Smooth muscle cell (in vitro differentiated cells): ENCODE results near the gene DPEP3. TPM values are rescaled to one million over a fixed set of nuclear protein-coding genes. Genes with fewer than 3 reads are reported as not detected.

Experiments used
- DNase-seq: peaks from one replicate; lab custom pipeline; 2025; ENCODE audit not compliant: unreplicated experiment; lab: John Stamatoyannopoulos, UW
- H2AFZ ChIP-seq: fragments of 200-600 bp; sonication (generic); 2 replicates; pipeline ENCODE4 v1.6.0; 2016; ENCODE audit warnings: antibody characterized with exemption, low read depth, mild to moderate bottlenecking
- H3F3A ChIP-seq: fragments of 200-600 bp; sonication (generic); 2 replicates; pipeline ENCODE4 v1.6.0; 2017; ENCODE audit warnings: antibody characterized with exemption, low read depth
- H3K27ac ChIP-seq: fragments of 200-600 bp; sonication (generic); 2 replicates; pipeline ENCODE4 v1.5.1; 2016; ENCODE audit warnings: low read depth, mild to moderate bottlenecking
- H3K27me3 ChIP-seq: fragments of 200-600 bp; sonication (generic); 2 replicates; pipeline ENCODE4 v1.6.1; 2016; ENCODE audit warnings: low read depth, mild to moderate bottlenecking
- H3K36me3 ChIP-seq: fragments of 200-600 bp; sonication (generic); 2 replicates; pipeline ENCODE4 v1.5.1; 2016; ENCODE audit warnings: low read depth
- H3K4me1 ChIP-seq: fragments of 200-600 bp; sonication (generic); 2 replicates; pipeline ENCODE4 v1.5.1; 2016; ENCODE audit warnings: low read depth
- H3K4me2 ChIP-seq: fragments of 200-600 bp; sonication (generic); 2 replicates; pipeline ENCODE4 v1.6.0; 2016; ENCODE audit warnings: mild to moderate bottlenecking
- H3K4me3 ChIP-seq: fragments of 200-600 bp; sonication (generic); 2 replicates; pipeline ENCODE4 v1.5.1; 2016; ENCODE audit warnings: mild to moderate bottlenecking
- H3K79me2 ChIP-seq: fragments of 200-600 bp; sonication (generic); 2 replicates; pipeline ENCODE4 v1.6.0; 2016; ENCODE audit warnings: low read depth, mild to moderate bottlenecking
- H3K9ac ChIP-seq: fragments of 200-600 bp; sonication (generic); 2 replicates; pipeline ENCODE4 v1.6.0; 2016; ENCODE audit warnings: low read depth
- H3K9me3 ChIP-seq: fragments of 200-600 bp; sonication (generic); replicated peaks from 2 replicates; pipeline ENCODE4 v1.5.1; 2016; ENCODE audit warnings: low read depth
- H4K20me1 ChIP-seq: fragments of 200-600 bp; sonication (generic); 2 replicates; pipeline ENCODE4 v1.6.0; 2016; ENCODE audit warnings: low read depth
- WGBS: methylation state at CpG from one replicate; pipeline ENCODE4 v1.1.7; 2016; ENCODE audit warnings: low lambda C conversion rate; 5-methylcytosine and 5-hydroxymethylcytosine counted together
- polyA plus RNA-seq: library from polyadenylated mRNA; unstranded; fragments of >200 nt; fragmentation: Nextera tagmentation; extraction: Ambion mirVana; gene quantifications from 2 replicates; pipeline ENCODE4 v1.2.1, GENCODE V29; 2016
- total RNA-seq: library from RNA; depleted of rRNA; stranded (reverse); fragments of >200 nt; gene quantifications from 2 replicates; pipeline ENCODE4 v1.2.3, GENCODE V29; 2014
- TF ChIP-seq, protein P1 (sequence below): fragments of 200-600 bp; sonication (generic); IDR thresholded peaks from 2 replicates; pipeline ENCODE4 v1.5.1; 2017; ENCODE audit warnings: borderline replicate concordance, mild to moderate bottlenecking, antibody characterized with exemption; ENCODE audit not compliant: insufficient read depth, poor library complexity, severe bottlenecking

DPEP3 gene
- total and polyA plus RNA-seq, 2 experiments from 2014 or later = not detected

DNA sequence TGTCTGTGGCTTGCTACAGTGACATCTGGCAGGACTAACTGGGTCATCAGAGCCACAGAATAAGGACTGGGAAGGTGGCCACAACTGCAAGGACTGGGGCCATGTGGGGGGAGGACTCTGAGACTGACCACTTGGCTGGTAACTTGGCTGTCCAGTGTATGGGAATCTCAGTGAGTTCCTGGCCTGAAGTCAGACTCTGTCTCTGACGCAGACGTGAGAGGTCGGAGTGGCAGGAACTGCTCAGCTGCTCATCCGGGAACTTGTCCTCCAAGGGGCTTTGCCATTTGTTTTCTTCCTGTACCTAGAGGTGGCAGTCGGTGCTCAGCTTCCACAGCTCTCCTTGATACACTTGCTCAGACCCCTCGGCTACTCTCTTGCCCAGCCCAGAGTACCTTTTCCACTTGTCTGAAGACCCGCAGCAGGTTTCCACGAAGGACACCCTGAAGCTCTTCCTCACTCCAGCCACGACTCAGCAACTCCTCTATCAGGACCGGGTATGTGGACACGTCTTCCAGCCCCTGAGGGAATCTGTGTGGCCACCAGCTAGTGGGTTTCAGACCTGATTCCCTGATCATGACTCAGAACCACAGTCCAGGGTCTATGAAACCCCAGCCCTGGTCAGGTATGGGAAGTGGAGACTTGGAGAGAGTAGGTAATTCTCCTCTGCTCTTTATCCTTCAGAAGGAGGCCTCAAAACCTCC lies 7.3 kb upstream of the DPEP3 start:
- no peaks in the 10 kb centered on the region for H3K4me1 ChIP-seq
- no peak overlapping the region for H3K9ac ChIP-seq
- 75% methylated on average over 11 of the region's 11 CpGs for WGBS

DNA sequence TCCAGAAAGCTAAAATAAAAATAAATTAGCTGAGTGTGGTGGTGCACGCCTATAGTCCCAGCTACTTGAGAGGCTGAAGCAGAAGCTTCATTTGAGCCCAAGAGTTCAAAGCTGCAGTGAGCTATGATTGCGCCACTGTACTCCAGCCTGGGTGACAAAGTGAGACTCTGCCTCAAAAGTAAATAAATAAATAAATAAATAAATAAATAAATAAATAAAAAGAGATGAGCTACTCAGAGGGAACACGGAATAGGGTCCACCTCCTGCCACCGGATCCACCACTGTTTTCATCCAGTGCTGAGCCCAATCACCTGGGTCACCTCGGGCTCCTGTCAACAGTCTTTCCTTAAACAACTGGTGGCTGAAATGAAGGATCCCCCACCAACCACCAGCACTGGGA lies 6.7 kb upstream of the DPEP3 start:
- H3K27ac ChIP-seq = no peak overlapping the region
- H3K9me3 ChIP-seq = no peaks in the 10 kb centered on the region
- no peaks in the 10 kb centered on the region for H3K79me2 ChIP-seq
- H3K4me1 ChIP-seq = no peaks in the 10 kb centered on the region
- H3K36me3 ChIP-seq = no peaks in the 10 kb centered on the region
- TF ChIP-seq, protein P1, sequence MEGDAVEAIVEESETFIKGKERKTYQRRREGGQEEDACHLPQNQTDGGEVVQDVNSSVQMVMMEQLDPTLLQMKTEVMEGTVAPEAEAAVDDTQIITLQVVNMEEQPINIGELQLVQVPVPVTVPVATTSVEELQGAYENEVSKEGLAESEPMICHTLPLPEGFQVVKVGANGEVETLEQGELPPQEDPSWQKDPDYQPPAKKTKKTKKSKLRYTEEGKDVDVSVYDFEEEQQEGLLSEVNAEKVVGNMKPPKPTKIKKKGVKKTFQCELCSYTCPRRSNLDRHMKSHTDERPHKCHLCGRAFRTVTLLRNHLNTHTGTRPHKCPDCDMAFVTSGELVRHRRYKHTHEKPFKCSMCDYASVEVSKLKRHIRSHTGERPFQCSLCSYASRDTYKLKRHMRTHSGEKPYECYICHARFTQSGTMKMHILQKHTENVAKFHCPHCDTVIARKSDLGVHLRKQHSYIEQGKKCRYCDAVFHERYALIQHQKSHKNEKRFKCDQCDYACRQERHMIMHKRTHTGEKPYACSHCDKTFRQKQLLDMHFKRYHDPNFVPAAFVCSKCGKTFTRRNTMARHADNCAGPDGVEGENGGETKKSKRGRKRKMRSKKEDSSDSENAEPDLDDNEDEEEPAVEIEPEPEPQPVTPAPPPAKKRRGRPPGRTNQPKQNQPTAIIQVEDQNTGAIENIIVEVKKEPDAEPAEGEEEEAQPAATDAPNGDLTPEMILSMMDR = no peak
- no peaks in the 10 kb centered on the region for H3K27me3 ChIP-seq
- no peak for DNase-seq
- no peak overlapping the region for H3K9ac ChIP-seq
- H2AFZ ChIP-seq = no peak overlapping the region
- H3F3A ChIP-seq = no peaks in the 10 kb centered on the region
- H3K4me2 ChIP-seq = no peak overlapping the region
- no peaks in the 10 kb centered on the region for H4K20me1 ChIP-seq
- WGBS = 92% methylated on average over 5 of the region's 5 CpGs
- H3K4me3 ChIP-seq = no peak overlapping the region

More for the DNA sequence above, 7.3 kb upstream of the DPEP3 start:
- no peaks in the 10 kb centered on the region for H3K27me3 ChIP-seq
- H3K79me2 ChIP-seq = no peaks in the 10 kb centered on the region
- TF ChIP-seq, protein P1 = no peak
- H3K4me2 ChIP-seq = no peak overlapping the region
- no peaks in the 10 kb centered on the region for H4K20me1 ChIP-seq
- H3K4me3 ChIP-seq = no peak overlapping the region
- no peak for DNase-seq
- no peaks in the 10 kb centered on the region for H3K36me3 ChIP-seq
- no peaks in the 10 kb centered on the region for H3F3A ChIP-seq
- H2AFZ ChIP-seq = no peak overlapping the region
- no peak overlapping the region for H3K27ac ChIP-seq
- no peaks in the 10 kb centered on the region for H3K9me3 ChIP-seq

GRCh38 chr16:67982011-67982696 lies 1.9 kb upstream of the DPEP3 start:
- WGBS = 98% methylated on average over 29 of the region's 49 CpGs
- H3K27ac ChIP-seq = no peak overlapping the region
- TF ChIP-seq, protein P1 = no peak

More at GRCh38 chr16:67982011-67982696, 1.9 kb upstream of the DPEP3 start:
- H4K20me1 ChIP-seq = no peaks in the 10 kb centered on the region
- H3K4me3 ChIP-seq = no peak overlapping the region
- H3K27me3 ChIP-seq = no peaks in the 10 kb centered on the region
- H3K9me3 ChIP-seq = no peaks in the 10 kb centered on the region
- H3K4me2 ChIP-seq = no peak overlapping the region
- no peaks in the 10 kb centered on the region for H3K4me1 ChIP-seq
- no peak for DNase-seq
- no peak overlapping the region for H3K9ac ChIP-seq
- H3K36me3 ChIP-seq = no peaks in the 10 kb centered on the region
- H2AFZ ChIP-seq = no peak overlapping the region
- H3K79me2 ChIP-seq = no peaks in the 10 kb centered on the region
- no peaks in the 10 kb centered on the region for H3F3A ChIP-seq
